ENCODE data around the gene IRX2. TPM values are rescaled to one million over a fixed set of nuclear protein-coding genes. Genes with fewer than 3 reads are reported as not detected.
A peak's percentile ranks its signal among the peaks of the same experiment; 100 is the strongest.

IRX2 gene
- total and polyA plus RNA-seq, 2 of the 8 experiments (the other 6 are each of a cell fraction or from before 2014, with no cell fraction given): 23.4 to 40.4 TPM

DNA sequence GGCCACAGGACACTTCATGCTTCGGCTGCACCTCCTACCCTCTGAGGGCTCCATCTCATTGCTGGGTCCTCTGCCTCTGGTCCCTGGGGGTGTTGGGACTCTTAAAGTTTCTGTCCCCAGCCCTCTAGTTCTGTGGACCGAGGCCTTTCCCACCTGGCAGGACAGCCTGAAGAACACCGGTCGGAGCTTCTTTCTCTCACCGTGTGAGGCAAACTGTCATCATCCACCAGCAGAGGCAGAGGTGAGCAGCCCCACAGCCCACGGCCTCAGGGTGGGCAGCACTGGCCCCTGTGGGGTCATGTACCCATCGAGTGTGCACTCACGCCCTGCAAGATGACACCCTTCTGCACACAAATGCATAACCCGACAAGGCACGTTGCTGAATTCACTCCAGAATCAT lies 49.9 kb downstream of the IRX2 start:
- Histone ChIP-seq H3K79me1 (ENCODE audit: low read depth, low read length) (no peaks in the 10 kb centered on the region), H3K9me3 (ENCODE audit: insufficient read depth in 2 of 2, low read depth in 1 of 2, low read length in 1 of 2) (peaks cover 0 to 2% of the 10 kb centered on the region in 2 experiments; a peak in 1 of 4 replicates), H3K23me2 (ENCODE audit: low read depth, low read length) (peaks cover 3% of the 10 kb centered on the region; the same call in 1 of the 2 replicates), H3K27me3 (replicated peaks in 1 of 4; ENCODE audit: control insufficient read depth in 3 of 4, extremely low read depth in 1 of 4, insufficient read depth in 3 of 4, low read length in 3 of 4) (no peaks in the 10 kb centered on the region), H3K23ac (ENCODE audit: insufficient read length) (no peak overlapping the region), H3K27ac (ENCODE audit: low read depth, low read length) (no peak overlapping the region), H3K14ac (ENCODE audit: insufficient read length) (no peak overlapping the region), H3K9ac (replicated peaks in 1 of 4; ENCODE audit: extremely low read depth in 1 of 4, low read depth in 3 of 4, low read length in 3 of 4) (no peak overlapping the region), H3K56ac (replicated peaks; ENCODE audit: insufficient read length, low read depth, low read length) (no peak overlapping the region), H2BK20ac (ENCODE audit: low read length) (no peak overlapping the region), H4K20me1 (replicated peaks in 1 of 2; ENCODE audit: control insufficient read depth in 1 of 2, insufficient read depth in 2 of 2, low read length in 2 of 2) (no peaks in the 10 kb centered on the region), H2BK120ac (replicated peaks; ENCODE audit: low read depth, low read length) (no peak overlapping the region), H3K4me3 (ENCODE audit: extremely low read depth in 1 of 4, insufficient read depth in 2 of 4, low read depth in 3 of 4, low read length in 4 of 4) (no peak overlapping the region), H2AFZ (ENCODE audit: low read length) (no peak overlapping the region), H2AK5ac (ENCODE audit: low read depth, low read length) (no peak overlapping the region), H3K4me1 (replicated peaks in 1 of 4; ENCODE audit: control insufficient read depth in 3 of 4, insufficient read depth in 4 of 4, low read length in 3 of 4) (no peaks in the 10 kb centered on the region), H4K91ac (replicated peaks; ENCODE audit: insufficient read length, low read length) (no peak overlapping the region), H3K4ac (replicated peaks; ENCODE audit: insufficient read length, low read depth, low read length) (no peak overlapping the region), H2BK15ac (ENCODE audit: low read length) (no peak overlapping the region), H3K36me3 (ENCODE audit: control insufficient read depth in 2 of 4, insufficient read depth in 4 of 4, low read length in 3 of 4) (no peaks in the 10 kb centered on the region), H4K8ac (ENCODE audit: extremely low read depth, insufficient read depth, low read length) (no peak overlapping the region; the same call in 1 of the 2 replicates), H3K79me2 (ENCODE audit: control insufficient read depth in 1 of 2, insufficient read depth in 2 of 2, low read length in 2 of 2) (no peaks in the 10 kb centered on the region), H2BK5ac (ENCODE audit: low read depth, low read length) (no peak overlapping the region), H3K4me2 (ENCODE audit: insufficient read depth in 1 of 2, low read depth in 2 of 2, low read length in 2 of 2) (no peak overlapping the region), H2BK12ac (ENCODE audit: low read depth, low read length) (no peak overlapping the region), H3K18ac (ENCODE audit: extremely low read depth, low read length) (no peak overlapping the region; the same call in 1 of the 2 replicates), H4K5ac (ENCODE audit: insufficient read length, low read depth, low read length) (no peak overlapping the region)
- POLR2A ChIA-PET (ENCODE audit: partially characterized antibody): no interaction called here
- TF ChIP-seq POLR2A (IDR thresholded peaks at IDR 0.05; ENCODE audit: control extremely low read depth in 1 of 2, low read depth in 2 of 2, low read length in 2 of 2) (no peak), RAD21 (IDR thresholded peaks at IDR 0.05 in 1 of 2, conservative IDR thresholded peaks at IDR 0.05 in 1 of 2; ENCODE audit: low read depth in 2 of 2, low read length in 2 of 2) (peak; percentile 24 to 33; a peak in 3 of 4 replicates), SP4 (IDR thresholded peaks at IDR 0.05; ENCODE audit: low read length) (no peak)
- TF ChIP-seq, protein P1, sequence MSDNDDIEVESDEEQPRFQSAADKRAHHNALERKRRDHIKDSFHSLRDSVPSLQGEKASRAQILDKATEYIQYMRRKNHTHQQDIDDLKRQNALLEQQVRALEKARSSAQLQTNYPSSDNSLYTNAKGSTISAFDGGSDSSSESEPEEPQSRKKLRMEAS (IDR thresholded peaks at IDR 0.05): no peak
- TF ChIP-seq, protein P2, sequence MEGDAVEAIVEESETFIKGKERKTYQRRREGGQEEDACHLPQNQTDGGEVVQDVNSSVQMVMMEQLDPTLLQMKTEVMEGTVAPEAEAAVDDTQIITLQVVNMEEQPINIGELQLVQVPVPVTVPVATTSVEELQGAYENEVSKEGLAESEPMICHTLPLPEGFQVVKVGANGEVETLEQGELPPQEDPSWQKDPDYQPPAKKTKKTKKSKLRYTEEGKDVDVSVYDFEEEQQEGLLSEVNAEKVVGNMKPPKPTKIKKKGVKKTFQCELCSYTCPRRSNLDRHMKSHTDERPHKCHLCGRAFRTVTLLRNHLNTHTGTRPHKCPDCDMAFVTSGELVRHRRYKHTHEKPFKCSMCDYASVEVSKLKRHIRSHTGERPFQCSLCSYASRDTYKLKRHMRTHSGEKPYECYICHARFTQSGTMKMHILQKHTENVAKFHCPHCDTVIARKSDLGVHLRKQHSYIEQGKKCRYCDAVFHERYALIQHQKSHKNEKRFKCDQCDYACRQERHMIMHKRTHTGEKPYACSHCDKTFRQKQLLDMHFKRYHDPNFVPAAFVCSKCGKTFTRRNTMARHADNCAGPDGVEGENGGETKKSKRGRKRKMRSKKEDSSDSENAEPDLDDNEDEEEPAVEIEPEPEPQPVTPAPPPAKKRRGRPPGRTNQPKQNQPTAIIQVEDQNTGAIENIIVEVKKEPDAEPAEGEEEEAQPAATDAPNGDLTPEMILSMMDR (IDR thresholded peaks at IDR 0.05; ENCODE audit: control extremely low read depth in 1 of 3, insufficient read depth in 1 of 3, low read depth in 1 of 3, low read length in 3 of 3): peak; percentile 34 to 63 (median 62); a peak in 3 of 4 replicates
- no peak for DNase-seq (ENCODE audit: low read depth in 1 of 2, low spot score in 2 of 2)
- FAIRE-seq: no peak
- CTCF ChIA-PET (ENCODE audit: partially characterized antibody): interaction anchor here (0.6 to 1.7 kb wide), 10 partner anchors 9 to 391 kb away, joined by 3 to 9 read pairs (median 6); no protein-coding TSS in a partner anchor
- WGBS, 2 experiments (ENCODE audit: extremely low coverage in 1 of 2, insufficient coverage in 1 of 2, insufficient read length in 1 of 2, insufficient replicate concordance in 2 of 2, low coverage in 1 of 2, low lambda C conversion rate in 2 of 2, missing lambda C conversion rate in 1 of 2): 78% methylated on average over 10 of the region's 10 CpGs; no CpG with 5 or more reads in 1 of the 2 experiments
